HepG2 (cell line): ENCODE data around the gene MYRFL.

Experiments used
- ARNT ChIP-seq: fragments of 450-650 bp; IDR thresholded peaks from 2 replicates; pipeline ENCODE4 v1.6.1; 2017
- CTCF ChIP-seq: sonication (generic); formaldehyde crosslinking; IDR thresholded peaks from 2 replicates; pipeline ENCODE4 v1.5.0; 2020; ENCODE audit warnings: mild to moderate bottlenecking, missing genetic modification reagents, moderate library complexity
- EP300 ChIP-seq, 3 experiments: sonication (generic) in 1 of 3; formaldehyde crosslinking in 1 of 3; IDR thresholded peaks; 2 replicates each; pipeline versions ENCODE4 v1.5.1 to v1.6.1; 2011 to 2020; ENCODE audit warnings: low read depth in 2 of 3, low read length in 2 of 3, borderline replicate concordance in 1 of 3, improper control_type of control experiment in 1 of 3, mild to moderate bottlenecking in 1 of 3, missing genetic modification reagents in 1 of 3, moderate library complexity in 1 of 3
- HNRNPUL1 ChIP-seq: fragments of 200-400 bp; formaldehyde crosslinking; IDR thresholded peaks from 2 replicates; pipeline ENCODE4 v1.6.1; 2017; ENCODE audit warnings: low read depth, mild to moderate bottlenecking, low read length, moderate library complexity
- KDM1A ChIP-seq: IDR thresholded peaks from 2 replicates; pipeline ENCODE4 v1.6.1; 2016; ENCODE audit warnings: missing compliant biosample characterization
- MXI1 ChIP-seq: IDR thresholded peaks from 3 replicates; pipeline ENCODE4 v1.6.1; 2012; ENCODE audit warnings: low read depth, low read length, inconsistent platforms, borderline replicate concordance
- NBN ChIP-seq: fragments of 450-650 bp; conservative IDR thresholded peaks from 2 replicates; pipeline ENCODE4 v1.6.1; 2017
- POLR2A ChIP-seq, 2 experiments: IDR thresholded peaks; 2 replicates each; pipeline ENCODE4 v1.6.1; 2011; ENCODE audit warnings: low read depth in 2 of 2, low read length in 2 of 2, mild to moderate bottlenecking in 1 of 2, moderate library complexity in 1 of 2; ENCODE audit not compliant: insufficient read depth in 1 of 2
- PRDM4 ChIP-seq: sonication (generic); formaldehyde crosslinking; IDR thresholded peaks from 2 replicates; pipeline ENCODE4 v1.9.0; 2021; ENCODE audit warnings: missing genetic modification reagents, borderline replicate concordance
- RFX1 ChIP-seq: fragments of 450-650 bp; IDR thresholded peaks from 2 replicates; pipeline ENCODE4 v1.6.1; 2017
- ZNF282 ChIP-seq: fragments of 450-650 bp; IDR thresholded peaks from 2 replicates; pipeline ENCODE4 v1.6.1; 2018; ENCODE audit not compliant: partially characterized antibody
- ZNF777 ChIP-seq: sonication (generic); formaldehyde crosslinking; IDR thresholded peaks from 2 replicates; pipeline ENCODE4 v1.4.0; 2020; ENCODE audit warnings: missing genetic modification reagents
- TF ChIP-seq, protein P1 (sequence below), 2 experiments: IDR thresholded peaks; 2 replicates each; pipeline ENCODE4 v1.6.1; 2011 to 2012; ENCODE audit warnings: low read length in 2 of 2, borderline replicate concordance in 1 of 2, low read depth in 1 of 2, mild to moderate bottlenecking in 1 of 2, moderate library complexity in 1 of 2
- TF ChIP-seq, protein P2 (sequence below): sonication (generic); formaldehyde crosslinking; IDR thresholded peaks from 2 replicates; pipeline ENCODE4 v1.4.0; 2020; ENCODE audit warnings: missing genetic modification reagents

GRCh38 chr12:69932154-69932553 lies 107.1 kb downstream of the MYRFL start:
- TF ChIP-seq POLR2A (IDR thresholded peaks at IDR 0.05; ENCODE audit: insufficient read depth in 1 of 2, low read depth in 2 of 2, low read length in 2 of 2) = no peak
- TF ChIP-seq ARNT = no peak
- TF ChIP-seq MXI1 = no peak
- no peak for TF ChIP-seq HNRNPUL1
- TF ChIP-seq, protein P1, sequence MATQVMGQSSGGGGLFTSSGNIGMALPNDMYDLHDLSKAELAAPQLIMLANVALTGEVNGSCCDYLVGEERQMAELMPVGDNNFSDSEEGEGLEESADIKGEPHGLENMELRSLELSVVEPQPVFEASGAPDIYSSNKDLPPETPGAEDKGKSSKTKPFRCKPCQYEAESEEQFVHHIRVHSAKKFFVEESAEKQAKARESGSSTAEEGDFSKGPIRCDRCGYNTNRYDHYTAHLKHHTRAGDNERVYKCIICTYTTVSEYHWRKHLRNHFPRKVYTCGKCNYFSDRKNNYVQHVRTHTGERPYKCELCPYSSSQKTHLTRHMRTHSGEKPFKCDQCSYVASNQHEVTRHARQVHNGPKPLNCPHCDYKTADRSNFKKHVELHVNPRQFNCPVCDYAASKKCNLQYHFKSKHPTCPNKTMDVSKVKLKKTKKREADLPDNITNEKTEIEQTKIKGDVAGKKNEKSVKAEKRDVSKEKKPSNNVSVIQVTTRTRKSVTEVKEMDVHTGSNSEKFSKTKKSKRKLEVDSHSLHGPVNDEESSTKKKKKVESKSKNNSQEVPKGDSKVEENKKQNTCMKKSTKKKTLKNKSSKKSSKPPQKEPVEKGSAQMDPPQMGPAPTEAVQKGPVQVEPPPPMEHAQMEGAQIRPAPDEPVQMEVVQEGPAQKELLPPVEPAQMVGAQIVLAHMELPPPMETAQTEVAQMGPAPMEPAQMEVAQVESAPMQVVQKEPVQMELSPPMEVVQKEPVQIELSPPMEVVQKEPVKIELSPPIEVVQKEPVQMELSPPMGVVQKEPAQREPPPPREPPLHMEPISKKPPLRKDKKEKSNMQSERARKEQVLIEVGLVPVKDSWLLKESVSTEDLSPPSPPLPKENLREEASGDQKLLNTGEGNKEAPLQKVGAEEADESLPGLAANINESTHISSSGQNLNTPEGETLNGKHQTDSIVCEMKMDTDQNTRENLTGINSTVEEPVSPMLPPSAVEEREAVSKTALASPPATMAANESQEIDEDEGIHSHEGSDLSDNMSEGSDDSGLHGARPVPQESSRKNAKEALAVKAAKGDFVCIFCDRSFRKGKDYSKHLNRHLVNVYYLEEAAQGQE (IDR thresholded peaks at IDR 0.05; ENCODE audit: borderline replicate concordance in 1 of 2, low read depth in 1 of 2, low read length in 2 of 2) = no peak
- no peak for TF ChIP-seq ZNF777 (CRISPR knock-in tag)
- TF ChIP-seq PRDM4 (CRISPR knock-in tag) = no peak
- no peak for TF ChIP-seq ZNF282
- no peak for TF ChIP-seq KDM1A
- TF ChIP-seq CTCF (CRISPR knock-in tag) = no peak
- no peak for TF ChIP-seq NBN
- TF ChIP-seq EP300 (IDR thresholded peaks at IDR 0.05; ENCODE audit: low read depth in 2 of 2, low read length in 2 of 2) = no peak
- no peak for TF ChIP-seq EP300 (CRISPR knock-in tag; IDR thresholded peaks at IDR 0.05; ENCODE audit: borderline replicate concordance)
- TF ChIP-seq, protein P2, sequence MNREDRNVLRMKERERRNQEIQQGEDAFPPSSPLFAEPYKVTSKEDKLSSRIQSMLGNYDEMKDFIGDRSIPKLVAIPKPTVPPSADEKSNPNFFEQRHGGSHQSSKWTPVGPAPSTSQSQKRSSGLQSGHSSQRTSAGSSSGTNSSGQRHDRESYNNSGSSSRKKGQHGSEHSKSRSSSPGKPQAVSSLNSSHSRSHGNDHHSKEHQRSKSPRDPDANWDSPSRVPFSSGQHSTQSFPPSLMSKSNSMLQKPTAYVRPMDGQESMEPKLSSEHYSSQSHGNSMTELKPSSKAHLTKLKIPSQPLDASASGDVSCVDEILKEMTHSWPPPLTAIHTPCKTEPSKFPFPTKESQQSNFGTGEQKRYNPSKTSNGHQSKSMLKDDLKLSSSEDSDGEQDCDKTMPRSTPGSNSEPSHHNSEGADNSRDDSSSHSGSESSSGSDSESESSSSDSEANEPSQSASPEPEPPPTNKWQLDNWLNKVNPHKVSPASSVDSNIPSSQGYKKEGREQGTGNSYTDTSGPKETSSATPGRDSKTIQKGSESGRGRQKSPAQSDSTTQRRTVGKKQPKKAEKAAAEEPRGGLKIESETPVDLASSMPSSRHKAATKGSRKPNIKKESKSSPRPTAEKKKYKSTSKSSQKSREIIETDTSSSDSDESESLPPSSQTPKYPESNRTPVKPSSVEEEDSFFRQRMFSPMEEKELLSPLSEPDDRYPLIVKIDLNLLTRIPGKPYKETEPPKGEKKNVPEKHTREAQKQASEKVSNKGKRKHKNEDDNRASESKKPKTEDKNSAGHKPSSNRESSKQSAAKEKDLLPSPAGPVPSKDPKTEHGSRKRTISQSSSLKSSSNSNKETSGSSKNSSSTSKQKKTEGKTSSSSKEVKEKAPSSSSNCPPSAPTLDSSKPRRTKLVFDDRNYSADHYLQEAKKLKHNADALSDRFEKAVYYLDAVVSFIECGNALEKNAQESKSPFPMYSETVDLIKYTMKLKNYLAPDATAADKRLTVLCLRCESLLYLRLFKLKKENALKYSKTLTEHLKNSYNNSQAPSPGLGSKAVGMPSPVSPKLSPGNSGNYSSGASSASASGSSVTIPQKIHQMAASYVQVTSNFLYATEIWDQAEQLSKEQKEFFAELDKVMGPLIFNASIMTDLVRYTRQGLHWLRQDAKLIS (CRISPR knock-in tag) = no peak
- no peak for TF ChIP-seq RFX1
